Adrenal gland (tissue), 5 donors: ENCODE data around the gene ADGRB2.

Experiments used
- CTCF ChIP-seq, 6 experiments: fragments of 450-650 bp in 4 of 6; fragments of 200-600 bp in 2 of 6; sonication (generic) in 1 of 6; IDR thresholded peaks; 1 replicate in 5 of 6; 2 replicates in 1 of 6; pipeline versions ENCODE4 v1.5.1 to v1.8.0; 2016 to 2021; ENCODE audit warnings: antibody characterized with exemption in 6 of 6, mild to moderate bottlenecking in 2 of 6, moderate library complexity in 1 of 6
- POLR2A ChIP-seq, 2 donors: fragments of 450-650 bp; IDR thresholded peaks; one replicate each; pipeline ENCODE4 v1.6.1; 2017; ENCODE audit warnings: antibody characterized with exemption in 2 of 2, mild to moderate bottlenecking in 2 of 2, moderate library complexity in 1 of 2
- donor health status: DM: no; HTN: no; CAD: no.

GRCh38 chr1:31691446-31691845 lies 72.7 kb downstream of the ADGRB2 start:
- no peak for TF ChIP-seq CTCF (IDR thresholded peaks at IDR 0.05)
- no peak for TF ChIP-seq POLR2A (IDR thresholded peaks at IDR 0.05)
